GM20431 (cell line): ENCODE measurements around the gene ATP13A2.
"Not testable (repeated sequence)": the region's sequence is repeated elsewhere in the genome, so short reads cannot be mapped to it uniquely, and the experiment has no call there.

Experiments
- in situ Hi-C: fragments of 300-500 bp; cut with MseI, MboI; formaldehyde crosslinking; loops from one replicate; pipeline ENCODE4 v1.15.0; 2020; ENCODE audit warnings: low sequenced_read_pairs; ENCODE audit not compliant: unreplicated experiment

ATP13A2 gene

GRCh38 chr1:16938351-16939321 is 73.1 kb downstream of the ATP13A2 start:
- in situ Hi-C loops: no loop called here

DNA sequence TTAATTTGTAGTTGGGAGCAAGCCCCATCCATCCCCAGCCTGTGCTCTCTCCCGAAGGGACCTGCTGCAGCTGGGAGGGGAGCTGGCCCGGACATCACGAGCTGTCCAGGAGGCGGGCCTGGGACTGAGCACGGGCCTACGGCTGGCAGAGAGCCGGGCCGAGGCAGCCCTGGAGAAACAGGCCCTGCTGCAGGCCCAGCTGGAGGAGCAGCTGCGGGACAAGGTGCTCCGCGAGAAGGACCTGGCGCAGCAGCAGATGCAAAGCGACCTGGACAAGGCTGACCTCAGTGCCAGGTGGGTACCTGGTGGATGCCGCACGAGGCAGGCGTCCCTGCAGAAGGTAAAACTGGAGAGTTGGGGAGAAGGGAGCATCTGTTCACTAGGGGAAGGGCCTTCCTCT is 75.1 kb downstream of the ATP13A2 start:
- in situ Hi-C loops: not testable (repeated sequence)
